ENCODE results near the gene ASPN.

GRCh38 chr9:92500725-92501124 lies 18.4 kb upstream of the ASPN start:
- TF ChIP-seq EZH2 (IDR thresholded peaks at IDR 0.05): no peak
- TF ChIP-seq POLR2AphosphoS5 (IDR thresholded peaks at IDR 0.05; ENCODE audit: borderline replicate concordance, low read depth, low read length): no peak
- TF ChIP-seq FOXP2 (optimal IDR thresholded peaks at IDR 0.05; ENCODE audit: control extremely low read depth, extremely low read length, insufficient read depth): no peak
